H9 (cell line): ENCODE data around the gene PTF1A. TPM values are rescaled to one million over a fixed set of nuclear protein-coding genes. Genes with fewer than 3 reads are reported as not detected.

Source experiments
- DNase-seq: peaks from one replicate; pipeline ENCODE4 v3.0.0-alpha.2; 2017
- H2AFZ ChIP-seq: one replicate; pipeline ENCODE4 v1.6.1; 2013; ENCODE audit warnings: mild to moderate bottlenecking, low read length, control low read depth, moderate library complexity
- H2AK5ac ChIP-seq: 2 replicates; pipeline ENCODE4 v1.6.1; 2013; ENCODE audit warnings: low read length, control low read depth, mixed read lengths; ENCODE audit not compliant: insufficient read length
- H2BK120ac ChIP-seq: one replicate; pipeline ENCODE4 v1.6.1; 2013; ENCODE audit warnings: low read depth, mild to moderate bottlenecking, low read length, control low read depth, inconsistent platforms; ENCODE audit not compliant: poor library complexity, severe bottlenecking
- H2BK12ac ChIP-seq: 2 replicates; pipeline ENCODE4 v1.6.1; 2013; ENCODE audit warnings: low read length, control low read depth, mixed read lengths, low read depth; ENCODE audit not compliant: insufficient read length
- H2BK15ac ChIP-seq: 2 replicates; pipeline ENCODE4 v1.6.1; 2013; ENCODE audit warnings: low read depth, low read length, control low read depth
- H2BK20ac ChIP-seq: one replicate; pipeline ENCODE4 v1.6.1; 2013; ENCODE audit warnings: low read depth, mild to moderate bottlenecking, low read length, control low read depth, inconsistent platforms; ENCODE audit not compliant: poor library complexity, severe bottlenecking
- H2BK5ac ChIP-seq: 2 replicates; pipeline ENCODE4 v1.6.1; 2013; ENCODE audit warnings: low read length, control low read depth, mixed read lengths; ENCODE audit not compliant: insufficient read length
- H3K14ac ChIP-seq: 2 replicates; pipeline ENCODE4 v1.6.1; 2013; ENCODE audit warnings: low read length, control low read depth; ENCODE audit not compliant: insufficient read depth
- H3K18ac ChIP-seq: 2 replicates; pipeline ENCODE4 v1.6.1; 2013; ENCODE audit warnings: low read depth, mild to moderate bottlenecking, mixed read lengths, low read length, control low read depth; ENCODE audit not compliant: insufficient read length
- H3K23ac ChIP-seq: 2 replicates; pipeline ENCODE4 v1.6.1; 2013; ENCODE audit warnings: low read length, control low read depth, mixed read lengths, low read depth; ENCODE audit not compliant: insufficient read length
- H3K23me2 ChIP-seq: 2 replicates; pipeline ENCODE4 v1.6.1; 2013; ENCODE audit warnings: low read depth, mild to moderate bottlenecking, mixed read lengths, low read length, control low read depth; ENCODE audit not compliant: insufficient read length, poor library complexity, severe bottlenecking
- H3K27ac ChIP-seq: 2 replicates; pipeline ENCODE4 v1.5.1; 2013; ENCODE audit warnings: low read length, control low read depth, mixed read lengths, low read depth; ENCODE audit not compliant: insufficient read length
- H3K27me3 ChIP-seq: 2 replicates; pipeline ENCODE4 v1.6.1; 2013; ENCODE audit warnings: low read length, control low read depth, inconsistent platforms; ENCODE audit not compliant: insufficient read depth
- H3K4ac ChIP-seq: 2 replicates; pipeline ENCODE4 v1.6.1; 2013; ENCODE audit warnings: low read depth, mild to moderate bottlenecking, control low read depth, inconsistent platforms, low read length, moderate library complexity
- H3K4me1 ChIP-seq: 2 replicates; pipeline ENCODE4 v1.6.1; 2013; ENCODE audit warnings: low read length, control low read depth, inconsistent platforms; ENCODE audit not compliant: insufficient read depth
- H3K4me2 ChIP-seq: 2 replicates; pipeline ENCODE4 v1.6.1; 2013; ENCODE audit warnings: low read length, control low read depth, mixed read lengths; ENCODE audit not compliant: insufficient read length, insufficient read depth
- H3K56ac ChIP-seq: 2 replicates; pipeline ENCODE4 v1.6.1; 2013; ENCODE audit warnings: low read depth, mild to moderate bottlenecking, mixed read lengths, low read length, control low read depth; ENCODE audit not compliant: insufficient read length
- H3K79me1 ChIP-seq: 2 replicates; pipeline ENCODE4 v1.6.1; 2013; ENCODE audit warnings: low read depth, mild to moderate bottlenecking, moderate library complexity, low read length, control low read depth, inconsistent platforms; ENCODE audit not compliant: insufficient read depth, poor library complexity, severe bottlenecking
- H3K79me2 ChIP-seq: 2 replicates; pipeline ENCODE4 v1.6.1; 2013; ENCODE audit warnings: low read length, control low read depth, inconsistent platforms; ENCODE audit not compliant: insufficient read depth
- H3K9ac ChIP-seq: 2 replicates; pipeline ENCODE4 v1.6.1; 2013; ENCODE audit warnings: low read length, control low read depth, mixed read lengths; ENCODE audit not compliant: insufficient read length; ENCODE audit errors: extremely low read depth
- H3K9me3 ChIP-seq: one replicate; pipeline ENCODE4 v1.6.1; 2013; ENCODE audit warnings: low read depth, low read length, inconsistent platforms; ENCODE audit not compliant: control insufficient read depth
- H3T11ph ChIP-seq: one replicate; pipeline ENCODE4 v1.6.1; 2013; ENCODE audit warnings: mild to moderate bottlenecking, low read length, control low read depth, inconsistent platforms
- H4K20me1 ChIP-seq: one replicate; pipeline ENCODE4 v1.6.1; 2013; ENCODE audit not compliant: control insufficient read depth, insufficient read length, insufficient read depth
- H4K5ac ChIP-seq: 2 replicates; pipeline ENCODE4 v1.6.1; 2013; ENCODE audit warnings: low read depth, mild to moderate bottlenecking, mixed read lengths, low read length, control low read depth; ENCODE audit not compliant: insufficient read length
- H4K8ac ChIP-seq: replicated peaks from 2 replicates; pipeline ENCODE4 v1.6.1; 2013; ENCODE audit warnings: low read length, control low read depth, mixed read lengths, low read depth; ENCODE audit not compliant: insufficient read length
- H4K91ac ChIP-seq: 2 replicates; pipeline ENCODE4 v1.6.1; 2013; ENCODE audit warnings: low read depth, mild to moderate bottlenecking, moderate library complexity, mixed read lengths, low read length, control low read depth; ENCODE audit not compliant: insufficient read length
- H3K27ac Mint-ChIP-seq, 3 experiments: 2 replicates in 2 of 3; 3 replicates in 1 of 3; pipeline ENCODE4 v1.8.0; 2020 to 2021; ENCODE audit warnings: mixed read lengths in 3 of 3, mild to moderate bottlenecking in 1 of 3, moderate library complexity in 1 of 3
- H3K27me3 Mint-ChIP-seq: 2 replicates; pipeline ENCODE4 v1.8.0; 2021; ENCODE audit warnings: low read depth, mild to moderate bottlenecking, moderate library complexity, mixed read lengths
- H3K36me3 Mint-ChIP-seq, 3 experiments: 2 replicates in 2 of 3; 3 replicates in 1 of 3; pipeline ENCODE4 v1.8.0; 2020 to 2021; ENCODE audit warnings: low read depth in 3 of 3, mixed read lengths in 3 of 3; ENCODE audit not compliant: insufficient read depth in 1 of 3
- H3K4me1 Mint-ChIP-seq, 2 experiments: 2 replicates each; pipeline ENCODE4 v1.8.0; 2020; ENCODE audit warnings: mixed read lengths in 2 of 2
- H3K4me3 Mint-ChIP-seq, 2 experiments: 2 replicates in 1 of 2; 3 replicates in 1 of 2; pipeline ENCODE4 v1.8.0; 2020 to 2021; ENCODE audit warnings: mild to moderate bottlenecking in 2 of 2, mixed read lengths in 2 of 2, moderate library complexity in 1 of 2
- H3K9me3 Mint-ChIP-seq, 2 experiments: 2 replicates in 1 of 2; 3 replicates in 1 of 2; pipeline ENCODE4 v1.8.0; 2020; ENCODE audit warnings: mild to moderate bottlenecking in 2 of 2, mixed read lengths in 2 of 2, moderate library complexity in 1 of 2
- WGBS: extraction: QIAGEN DNeasy Blood & Tissue Kit; methylation state at CpG from one replicate; pipeline ENCODE4 v1.1.7; 2013; ENCODE audit warnings: missing lambda C conversion rate, low lambda C conversion rate, mixed read lengths; ENCODE audit not compliant: insufficient read length; ENCODE audit errors: extremely low coverage; 5-methylcytosine and 5-hydroxymethylcytosine counted together
- total RNA-seq: library from RNA; stranded (reverse); gene quantifications from 2 replicates; pipeline ENCODE4 v1.2.1, GENCODE V29; 2021
- TF ChIP-seq, protein P1 (sequence below): fragments of 200-600 bp; sonication (generic); conservative IDR thresholded peaks from 3 replicates; pipeline ENCODE4 v1.8.0; 2021; ENCODE audit warnings: antibody characterized with exemption, mild to moderate bottlenecking

PTF1A gene
- total RNA-seq, 1 experiment from 2014 or later = not detected

DNA sequence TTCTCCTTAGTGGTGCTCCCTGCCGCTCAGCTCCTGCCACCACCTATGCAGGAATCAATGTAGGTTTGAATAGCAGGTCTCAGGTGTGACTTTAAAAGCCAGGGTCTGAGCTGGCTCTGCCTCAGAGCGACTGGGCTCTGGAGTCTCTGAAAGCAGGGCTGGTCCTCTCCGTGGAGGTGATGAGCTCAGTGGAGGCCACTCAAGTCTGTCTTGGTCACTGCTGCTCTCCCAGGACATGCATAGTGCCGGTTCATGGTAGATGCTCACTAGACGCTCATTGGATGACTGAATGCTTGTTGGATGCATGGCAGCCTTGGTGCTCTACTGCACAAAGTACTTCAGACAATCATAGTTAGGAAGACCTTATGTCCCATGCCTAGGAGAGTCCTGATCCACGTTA lies 45.1 kb upstream of the PTF1A start:
- H4K91ac ChIP-seq = no peak overlapping the region
- H3K4me1 Mint-ChIP-seq = no peaks in the 10 kb centered on the region
- H3K79me1 ChIP-seq = no peaks in the 10 kb centered on the region
- H3K27ac Mint-ChIP-seq = no peak overlapping the region
- no peak overlapping the region for H3K4ac ChIP-seq
- H3K14ac ChIP-seq = no peak overlapping the region
- DNase-seq = no peak
- H4K8ac ChIP-seq = no peak overlapping the region
- H3K36me3 Mint-ChIP-seq = no peaks in the 10 kb centered on the region
- no peaks in the 10 kb centered on the region; the same call in 1 of the 2 replicates for H3K27me3 Mint-ChIP-seq
- no peaks in the 10 kb centered on the region for H3K9me3 ChIP-seq
- no peak overlapping the region for H3K9ac ChIP-seq
- H2BK20ac ChIP-seq = no peak overlapping the region
- TF ChIP-seq, protein P1, sequence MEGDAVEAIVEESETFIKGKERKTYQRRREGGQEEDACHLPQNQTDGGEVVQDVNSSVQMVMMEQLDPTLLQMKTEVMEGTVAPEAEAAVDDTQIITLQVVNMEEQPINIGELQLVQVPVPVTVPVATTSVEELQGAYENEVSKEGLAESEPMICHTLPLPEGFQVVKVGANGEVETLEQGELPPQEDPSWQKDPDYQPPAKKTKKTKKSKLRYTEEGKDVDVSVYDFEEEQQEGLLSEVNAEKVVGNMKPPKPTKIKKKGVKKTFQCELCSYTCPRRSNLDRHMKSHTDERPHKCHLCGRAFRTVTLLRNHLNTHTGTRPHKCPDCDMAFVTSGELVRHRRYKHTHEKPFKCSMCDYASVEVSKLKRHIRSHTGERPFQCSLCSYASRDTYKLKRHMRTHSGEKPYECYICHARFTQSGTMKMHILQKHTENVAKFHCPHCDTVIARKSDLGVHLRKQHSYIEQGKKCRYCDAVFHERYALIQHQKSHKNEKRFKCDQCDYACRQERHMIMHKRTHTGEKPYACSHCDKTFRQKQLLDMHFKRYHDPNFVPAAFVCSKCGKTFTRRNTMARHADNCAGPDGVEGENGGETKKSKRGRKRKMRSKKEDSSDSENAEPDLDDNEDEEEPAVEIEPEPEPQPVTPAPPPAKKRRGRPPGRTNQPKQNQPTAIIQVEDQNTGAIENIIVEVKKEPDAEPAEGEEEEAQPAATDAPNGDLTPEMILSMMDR = no peak
- H2BK15ac ChIP-seq = no peak overlapping the region
- H3K56ac ChIP-seq = no peak overlapping the region
- no peaks in the 10 kb centered on the region for H4K20me1 ChIP-seq
- WGBS = no CpG with 5 or more reads among the region's 6 CpGs
- H3K23me2 ChIP-seq = peaks cover 2% of the 10 kb centered on the region
- H2AK5ac ChIP-seq = no peak overlapping the region
- no peak overlapping the region for H4K5ac ChIP-seq
- no peak overlapping the region for H3K4me2 ChIP-seq
- H3K9me3 Mint-ChIP-seq = no peaks in the 10 kb centered on the region; a peak in 1 of 5 replicates
- H3T11ph ChIP-seq = no peak overlapping the region
- H3K4me3 Mint-ChIP-seq = no peak overlapping the region; a peak in 1 of 5 replicates
- H3K27ac ChIP-seq = no peak overlapping the region
- H3K4me1 ChIP-seq = no peaks in the 10 kb centered on the region
- H3K23ac ChIP-seq = no peak overlapping the region
- H3K18ac ChIP-seq = no peak overlapping the region
- H2BK12ac ChIP-seq = no peak overlapping the region
- no peaks in the 10 kb centered on the region for H3K27me3 ChIP-seq
- no peak overlapping the region for H2AFZ ChIP-seq
- H2BK120ac ChIP-seq = no peak overlapping the region
- H2BK5ac ChIP-seq = no peak overlapping the region
- H3K79me2 ChIP-seq = no peaks in the 10 kb centered on the region
